GM12878 (cell line): ENCODE measurements around the gene FCER1G. TPM values are rescaled to one million over a fixed set of nuclear protein-coding genes. Genes with fewer than 3 reads are reported as not detected.
A peak's percentile ranks its signal among the peaks of the same experiment; 100 is the strongest.

Experiments used
- ATAC-seq: fragments of 200-7000 bp; cut with Tn5 transposase; 3 replicates; pipeline ENCODE4 v1.9.1; 2020; ENCODE audit warnings: mild to moderate bottlenecking, moderate library complexity
- BruUV-seq: library from RNA; stranded (reverse); fragments of 400-500 nt; replicated peaks from 2 replicates; lab custom pipeline; 2021; lab: Mats Ljungman, UMichigan
- CTCF ChIA-PET: fragments of 300-600 bp; sonication (Branson Sonifier 250); formaldehyde crosslinking; extraction: SDS; loops from one replicate; lab custom pipeline; 2021; ENCODE audit warnings: inconsistent platforms; lab: Yijun Ruan, JAX
- POLR2A ChIA-PET: fragments of 350-600 bp; formaldehyde crosslinking; extraction: SDS; loops from one replicate; lab custom pipeline; 2021; ENCODE audit warnings: inconsistent platforms; lab: Charles Lee
- RAD21 ChIA-PET: fragments of 300-600 bp; sonication (Branson Sonifier 250); formaldehyde crosslinking; loops from one replicate; lab custom pipeline; 2023; ENCODE audit warnings: antibody characterized with exemption; ENCODE audit not compliant: unreplicated experiment; lab: Charles Lee
- SMC1A ChIA-PET: fragments of 300-600 bp; sonication (Branson Sonifier 250); formaldehyde crosslinking; loops from one replicate; lab custom pipeline; 2023; ENCODE audit not compliant: unreplicated experiment, uncharacterized antibody; lab: Charles Lee
- DNase-seq: peaks from one replicate; pipeline ENCODE4 v3.0.0-alpha.2; 2011; ENCODE audit warnings: low read depth, low spot score
- FAIRE-seq: peaks from 3 replicates; lab custom pipeline; 2011; peaks lifted over from hg19 to GRCh38; lab: Jason Lieb, UNC
- H2AFZ ChIP-seq: 2 replicates; pipeline ENCODE4 v1.6.0; 2011; ENCODE audit warnings: low read depth, low read length, control low read depth; ENCODE audit not compliant: control insufficient read depth
- H3K27ac ChIP-seq: 2 replicates; pipeline ENCODE4 v1.5.1; 2011; ENCODE audit warnings: control low read depth; ENCODE audit not compliant: control insufficient read depth, insufficient read depth
- H3K27me3 ChIP-seq, 2 experiments: replicated peaks in 1 of 2; 2 replicates each; pipeline versions ENCODE4 v1.6.0 to v1.6.1; 2011; ENCODE audit warnings: low read length in 1 of 2; ENCODE audit not compliant: control insufficient read depth in 2 of 2, insufficient read depth in 2 of 2
- H3K36me3 ChIP-seq, 2 experiments: 2 replicates each; pipeline ENCODE4 v1.5.1; 2011; ENCODE audit warnings: low read length in 1 of 2; ENCODE audit not compliant: control insufficient read depth in 2 of 2, insufficient read depth in 2 of 2
- H3K4me1 ChIP-seq: 2 replicates; pipeline ENCODE4 v1.6.1; 2011; ENCODE audit warnings: mild to moderate bottlenecking, low read length, moderate library complexity, mixed read lengths; ENCODE audit not compliant: control insufficient read depth, insufficient read depth
- H3K4me2 ChIP-seq: 2 replicates; pipeline ENCODE4 v1.6.0; 2011; ENCODE audit warnings: control low read depth; ENCODE audit not compliant: control insufficient read depth, insufficient read depth
- H3K4me3 ChIP-seq: fragments of 200-600 bp; sonication (generic); 2 replicates; pipeline ENCODE4 v1.5.1; 2016
- H3K79me2 ChIP-seq: 2 replicates; pipeline ENCODE4 v1.6.0; 2011; ENCODE audit warnings: low read length; ENCODE audit not compliant: control insufficient read depth, insufficient read depth
- H3K9ac ChIP-seq: 2 replicates; pipeline ENCODE4 v1.8.0; 2011; ENCODE audit warnings: low read length, control low read depth, mixed read lengths; ENCODE audit not compliant: control insufficient read depth, insufficient read depth
- H3K9me3 ChIP-seq: replicated peaks from 3 replicates; pipeline ENCODE4 v1.5.1; 2011; ENCODE audit warnings: mild to moderate bottlenecking, low read length; ENCODE audit not compliant: control insufficient read depth, insufficient read depth
- H4K20me1 ChIP-seq: 2 replicates; pipeline ENCODE4 v1.6.0; 2011; ENCODE audit not compliant: control insufficient read depth, insufficient read depth
- EED ChIP-seq: sonication (generic); IDR thresholded peaks from 2 replicates; pipeline ENCODE4 v1.6.1; 2016; ENCODE audit warnings: antibody characterized with exemption, low read depth
- ETV6 ChIP-seq, 2 experiments: fragments of 450-650 bp in 1 of 2; IDR thresholded peaks in 1 of 2; conservative IDR thresholded peaks in 1 of 2; 2 replicates each; pipeline ENCODE4 v1.6.1; 2014; ENCODE audit warnings: antibody characterized with exemption in 1 of 2, borderline replicate concordance in 1 of 2, low read depth in 1 of 2, mild to moderate bottlenecking in 1 of 2, moderate library complexity in 1 of 2
- JUND ChIP-seq: IDR thresholded peaks from 2 replicates; pipeline ENCODE4 v1.6.1; 2012; ENCODE audit warnings: low read depth, mild to moderate bottlenecking, low read length, improper control_type of control experiment, moderate library complexity
- PBX3 ChIP-seq: IDR thresholded peaks from 2 replicates; pipeline ENCODE4 v1.6.1; 2011; ENCODE audit warnings: mild to moderate bottlenecking, low read depth, low read length, moderate library complexity; ENCODE audit not compliant: insufficient replicate concordance
- PKNOX1 ChIP-seq: fragments of 450-650 bp; IDR thresholded peaks from 2 replicates; pipeline ENCODE4 v1.6.1; 2016; ENCODE audit warnings: mild to moderate bottlenecking
- REST ChIP-seq: IDR thresholded peaks from 2 replicates; pipeline ENCODE4 v1.6.1; 2012; ENCODE audit warnings: mild to moderate bottlenecking, low read depth, low read length
- RUNX3 ChIP-seq: IDR thresholded peaks from 2 replicates; pipeline ENCODE4 v1.6.1; 2012; ENCODE audit warnings: low read length, inconsistent platforms
- ZSCAN29 ChIP-seq: fragments of 450-650 bp; IDR thresholded peaks from 2 replicates; pipeline ENCODE4 v1.6.1; 2017; ENCODE audit warnings: mild to moderate bottlenecking, moderate library complexity
- WGBS: methylation state at CpG from one replicate; pipeline ENCODE4 v1.1.6; 2016; ENCODE audit warnings: low lambda C conversion rate; ENCODE audit not compliant: insufficient replicate concordance, insufficient coverage; ENCODE audit errors: missing lambda C conversion rate; 5-methylcytosine and 5-hydroxymethylcytosine counted together
- in situ Hi-C: fragments of 300-500 bp; cut with MboI; formaldehyde crosslinking; loops from 9 replicates; pipeline ENCODE4 v1.14.3; 2018; ENCODE audit warnings: mixed read lengths
- intact Hi-C: fragments of 100-400 bp; cut with micrococcal nuclease; formaldehyde crosslinking; loops from one replicate; pipeline ENCODE4 v1.14.2; 2022; ENCODE audit not compliant: unreplicated experiment
- polyA plus RNA-seq, 11 experiments: library from polyadenylated mRNA; depleted of rRNA in 4 of 11; unstranded in 6 of 11; stranded (reverse) in 5 of 11; fragments of >200 nt; fragmentation: Nextera tagmentation in 4 of 11; fragmentation: Illumina TruSeq in 1 of 11; extraction: Ambion mirVana in 4 of 11; extraction: Trizol in 1 of 11; gene quantifications; 1 replicate in 1 of 11; 2 replicates in 10 of 11; pipeline versions ENCODE4 v1.2.1 to v1.2.3, GENCODE V29; 2011 to 2016; ENCODE audit warnings: inconsistent platforms in 2 of 11, missing spikeins in 2 of 11, low read depth in 1 of 11
- total RNA-seq, 4 experiments: library from RNA; depleted of rRNA in 3 of 4; stranded (reverse); fragments of >200 nt in 3 of 4; fragmentation: Illumina TruSeq in 1 of 4; extraction: Trizol in 1 of 4; gene quantifications; 2 replicates each; pipeline versions ENCODE4 v1.2.1 to v1.2.3, GENCODE V29; 2013 to 2021

Gene FCER1G
- total and polyA plus RNA-seq, 10 of the 15 experiments (the other 5 are each of a cell fraction or from before 2014, with no cell fraction given), result 0.40 to 1.9 (median 0.89) TPM

GRCh38 chr1:161261261-161262235, 46.5 kb downstream of the FCER1G start:
- Histone ChIP-seq H3K79me2 (no peaks in the 10 kb centered on the region), H3K4me1 (peaks cover 13% of the 10 kb centered on the region), H3K36me3 (no peaks in the 10 kb centered on the region), H3K4me2 (peak overlapping the region; percentile 21; the same call in 1 of the 2 replicates), H2AFZ (peak overlapping the region; percentile 18), H3K27ac (no peak overlapping the region), H3K27me3 (peaks cover 0 to 5% of the 10 kb centered on the region in 2 experiments; a peak in 1 of 4 replicates), H3K9ac (no peak overlapping the region), H3K9me3 (peaks cover 7% of the 10 kb centered on the region; the same call in 1 of the 3 replicates), H3K4me3 (peak overlapping the region; percentile 9; the same call in 1 of the 2 replicates), H4K20me1 (no peaks in the 10 kb centered on the region)
- DNase-seq, result no peak
- BruUV-seq, result no TSS peak
- RAD21 ChIA-PET, result interaction anchor here (0.7 to 2.1 kb wide), 5 partner anchors 22 to 121 kb away, joined by 3 to 16 read pairs (median 3); partner anchors contain the start of gene TOMM40L
- FAIRE-seq, result no peak
- CTCF ChIA-PET, result interaction anchor here (0.5 to 4.0 kb wide), 10 partner anchors 12 to 191 kb away, joined by 3 to 16 read pairs (median 4); partner anchors contain the start of genes NDUFS2 and TOMM40L
- SMC1A ChIA-PET, result interaction anchor here (0.5 to 2.5 kb wide), 12 partner anchors 11 to 123 kb away, joined by 3 to 10 read pairs (median 4); partner anchors contain the start of gene TOMM40L
- intact Hi-C loops, result no loop called here
- WGBS, result 43% methylated on average over 12 of the region's 12 CpGs
- POLR2A ChIA-PET, result interaction anchor here (0.5 to 1.3 kb wide), 4 partner anchors 13 to 128 kb away, joined by 3 to 4 read pairs (median 3); no protein-coding TSS in a partner anchor
- peak; percentile 78 for ATAC-seq
- in situ Hi-C loops, result no loop called here
- no peak; the same call in 1 of the 2 replicates for TF ChIP-seq EED
- no peak for TF ChIP-seq JUND
- no peak for TF ChIP-seq ZSCAN29
- peak; percentile 66; the same call in 1 of the 2 replicates for TF ChIP-seq REST
- peak; percentile 52 for TF ChIP-seq RUNX3
- peak; percentile 94 for TF ChIP-seq PKNOX1
- peak; percentile 83 for TF ChIP-seq PBX3
- TF ChIP-seq ETV6 (conservative IDR thresholded peaks at IDR 0.05 in 1 of 2, IDR thresholded peaks at IDR 0.05 in 1 of 2; ENCODE audit: borderline replicate concordance in 1 of 2, low read depth in 1 of 2), result 0 out of 4 replicates have a peak, but pooled peaks of 1 of the 2 experiments have one; percentile 28
